ENCODE measurements around the gene PLXNA1.

The PLXNA1 gene

DNA sequence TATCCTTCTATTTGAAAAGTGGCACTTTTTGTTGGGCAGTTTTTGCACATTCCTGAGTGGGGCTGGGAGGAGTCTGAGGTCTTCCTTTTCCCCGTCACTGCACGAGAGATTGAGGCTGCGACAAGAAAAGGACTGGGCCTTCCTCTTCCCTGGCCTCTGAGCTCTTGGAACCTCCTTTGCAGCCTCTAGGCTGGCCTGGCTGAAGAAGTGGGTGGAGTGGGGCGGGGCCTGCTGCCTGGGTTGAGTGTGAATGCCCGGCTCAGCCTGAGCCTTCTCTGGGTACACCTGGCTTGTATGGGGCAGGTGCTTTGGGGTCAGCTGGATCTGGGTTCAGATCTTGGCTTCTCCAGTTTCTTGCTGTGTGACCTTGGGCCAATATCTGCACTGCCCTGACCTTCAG is 43.1 kb downstream of the PLXNA1 start:
- TF ChIP-seq, protein P1, sequence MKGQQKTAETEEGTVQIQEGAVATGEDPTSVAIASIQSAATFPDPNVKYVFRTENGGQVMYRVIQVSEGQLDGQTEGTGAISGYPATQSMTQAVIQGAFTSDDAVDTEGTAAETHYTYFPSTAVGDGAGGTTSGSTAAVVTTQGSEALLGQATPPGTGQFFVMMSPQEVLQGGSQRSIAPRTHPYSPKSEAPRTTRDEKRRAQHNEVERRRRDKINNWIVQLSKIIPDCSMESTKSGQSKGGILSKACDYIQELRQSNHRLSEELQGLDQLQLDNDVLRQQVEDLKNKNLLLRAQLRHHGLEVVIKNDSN (IDR thresholded peaks at IDR 0.05), result no peak
- no peak for TF ChIP-seq FOXM1 (IDR thresholded peaks at IDR 0.05; ENCODE audit: borderline replicate concordance, low read depth)
- TF ChIP-seq ZBTB7A (IDR thresholded peaks at IDR 0.05; ENCODE audit: low read depth), result no peak
- TF ChIP-seq EGR1 (IDR thresholded peaks at IDR 0.05), result no peak
- no peak for TF ChIP-seq NFIC (IDR thresholded peaks at IDR 0.05)
- no peak for TF ChIP-seq RAD21 (IDR thresholded peaks at IDR 0.05; ENCODE audit: low read depth)
- no peak for TF ChIP-seq CEBPB (IDR thresholded peaks at IDR 0.05)
- TF ChIP-seq TEAD4 (IDR thresholded peaks at IDR 0.05), result no peak
- TF ChIP-seq, protein P2, sequence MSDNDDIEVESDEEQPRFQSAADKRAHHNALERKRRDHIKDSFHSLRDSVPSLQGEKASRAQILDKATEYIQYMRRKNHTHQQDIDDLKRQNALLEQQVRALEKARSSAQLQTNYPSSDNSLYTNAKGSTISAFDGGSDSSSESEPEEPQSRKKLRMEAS (IDR thresholded peaks at IDR 0.05), result no peak
- TF ChIP-seq TAF1 (IDR thresholded peaks at IDR 0.05; ENCODE audit: low read depth), result no peak
- no peak for TF ChIP-seq EP300 (IDR thresholded peaks at IDR 0.05; ENCODE audit: borderline replicate concordance)
- TF ChIP-seq CREB1 (IDR thresholded peaks at IDR 0.05; ENCODE audit: low read depth), result no peak
- TF ChIP-seq, protein P3, sequence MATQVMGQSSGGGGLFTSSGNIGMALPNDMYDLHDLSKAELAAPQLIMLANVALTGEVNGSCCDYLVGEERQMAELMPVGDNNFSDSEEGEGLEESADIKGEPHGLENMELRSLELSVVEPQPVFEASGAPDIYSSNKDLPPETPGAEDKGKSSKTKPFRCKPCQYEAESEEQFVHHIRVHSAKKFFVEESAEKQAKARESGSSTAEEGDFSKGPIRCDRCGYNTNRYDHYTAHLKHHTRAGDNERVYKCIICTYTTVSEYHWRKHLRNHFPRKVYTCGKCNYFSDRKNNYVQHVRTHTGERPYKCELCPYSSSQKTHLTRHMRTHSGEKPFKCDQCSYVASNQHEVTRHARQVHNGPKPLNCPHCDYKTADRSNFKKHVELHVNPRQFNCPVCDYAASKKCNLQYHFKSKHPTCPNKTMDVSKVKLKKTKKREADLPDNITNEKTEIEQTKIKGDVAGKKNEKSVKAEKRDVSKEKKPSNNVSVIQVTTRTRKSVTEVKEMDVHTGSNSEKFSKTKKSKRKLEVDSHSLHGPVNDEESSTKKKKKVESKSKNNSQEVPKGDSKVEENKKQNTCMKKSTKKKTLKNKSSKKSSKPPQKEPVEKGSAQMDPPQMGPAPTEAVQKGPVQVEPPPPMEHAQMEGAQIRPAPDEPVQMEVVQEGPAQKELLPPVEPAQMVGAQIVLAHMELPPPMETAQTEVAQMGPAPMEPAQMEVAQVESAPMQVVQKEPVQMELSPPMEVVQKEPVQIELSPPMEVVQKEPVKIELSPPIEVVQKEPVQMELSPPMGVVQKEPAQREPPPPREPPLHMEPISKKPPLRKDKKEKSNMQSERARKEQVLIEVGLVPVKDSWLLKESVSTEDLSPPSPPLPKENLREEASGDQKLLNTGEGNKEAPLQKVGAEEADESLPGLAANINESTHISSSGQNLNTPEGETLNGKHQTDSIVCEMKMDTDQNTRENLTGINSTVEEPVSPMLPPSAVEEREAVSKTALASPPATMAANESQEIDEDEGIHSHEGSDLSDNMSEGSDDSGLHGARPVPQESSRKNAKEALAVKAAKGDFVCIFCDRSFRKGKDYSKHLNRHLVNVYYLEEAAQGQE (IDR thresholded peaks at IDR 0.05; ENCODE audit: low read depth), result no peak

DNA sequence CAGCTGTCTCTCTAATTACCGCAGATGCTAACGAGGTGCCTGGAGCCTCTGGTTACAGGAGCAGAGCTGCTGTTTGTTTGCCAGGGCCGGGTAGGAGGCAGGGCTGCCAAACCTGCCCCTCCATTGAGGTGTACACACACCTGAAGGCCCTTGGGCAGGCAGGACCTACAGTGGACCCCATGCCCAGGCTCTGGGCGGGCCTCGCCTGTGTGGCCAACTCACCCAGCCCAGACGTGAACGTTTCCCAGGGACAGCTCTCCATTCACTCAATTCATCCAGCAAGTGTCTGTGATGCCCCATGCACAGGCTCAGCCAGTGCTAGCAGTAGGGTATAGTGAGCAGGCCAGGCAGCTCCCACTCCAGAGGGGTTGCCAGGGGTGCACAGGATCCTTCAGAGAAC is 43.7 kb downstream of the PLXNA1 start:
- no peak for TF ChIP-seq TAF1 (IDR thresholded peaks at IDR 0.05; ENCODE audit: low read depth)
- TF ChIP-seq TEAD4 (IDR thresholded peaks at IDR 0.05), result no peak
- TF ChIP-seq TCF12 (IDR thresholded peaks at IDR 0.05; ENCODE audit: low read depth), result no peak
- TF ChIP-seq CEBPB (IDR thresholded peaks at IDR 0.05), result no peak
- TF ChIP-seq YY1 (IDR thresholded peaks at IDR 0.05; ENCODE audit: low read depth), result no peak
- TF ChIP-seq EGR1 (IDR thresholded peaks at IDR 0.05), result no peak
- no peak for TF ChIP-seq EP300 (IDR thresholded peaks at IDR 0.05; ENCODE audit: borderline replicate concordance)
- TF ChIP-seq, protein P1 (IDR thresholded peaks at IDR 0.05), result no peak
- no peak for TF ChIP-seq FOXM1 (IDR thresholded peaks at IDR 0.05; ENCODE audit: borderline replicate concordance, low read depth)
- TF ChIP-seq, protein P2 (IDR thresholded peaks at IDR 0.05), result no peak
- no peak for TF ChIP-seq CREB1 (IDR thresholded peaks at IDR 0.05; ENCODE audit: low read depth)

DNA sequence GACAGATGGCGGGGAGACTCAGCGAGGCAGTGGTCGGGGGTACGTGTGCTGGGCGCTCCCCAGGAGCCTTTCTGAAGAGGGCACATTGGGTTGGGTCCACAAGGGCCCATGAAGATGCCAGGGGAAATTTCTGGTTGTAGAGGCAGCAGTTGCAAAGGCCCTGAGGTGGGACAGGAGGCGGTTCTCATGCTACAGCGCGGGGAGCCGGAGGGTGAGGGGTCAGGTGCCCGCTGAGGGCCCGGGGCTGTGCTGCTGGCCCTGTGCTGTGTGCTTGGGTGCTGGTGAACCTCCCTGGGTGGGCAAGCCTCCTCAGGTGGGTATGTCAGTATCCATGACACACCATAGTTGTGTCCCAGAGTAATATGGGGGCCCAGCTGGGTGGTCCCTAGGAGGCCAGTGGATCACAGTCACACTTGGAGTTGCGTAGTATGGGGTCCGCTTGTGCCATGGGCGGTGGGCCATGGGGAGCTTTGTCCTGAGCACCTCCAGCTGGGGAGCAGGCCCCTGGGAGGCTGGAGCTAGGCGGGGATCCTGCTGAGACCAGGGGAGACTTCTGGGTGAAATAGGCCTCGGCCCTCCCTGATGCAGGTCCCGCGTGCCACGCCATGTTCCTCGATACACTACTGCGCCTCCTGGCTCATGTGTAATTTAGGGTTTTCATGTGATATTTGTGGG is 44.3 kb downstream of the PLXNA1 start:
- TF ChIP-seq YY1 (IDR thresholded peaks at IDR 0.05; ENCODE audit: low read depth) (no peak), RAD21 (IDR thresholded peaks at IDR 0.05; ENCODE audit: low read depth) (no peak), CREB1 (IDR thresholded peaks at IDR 0.05; ENCODE audit: low read depth) (no peak), EGR1 (IDR thresholded peaks at IDR 0.05) (no peak), ZBTB7A (IDR thresholded peaks at IDR 0.05; ENCODE audit: low read depth) (no peak), CEBPB (IDR thresholded peaks at IDR 0.05) (no peak), NFIC (IDR thresholded peaks at IDR 0.05) (no peak), TCF12 (IDR thresholded peaks at IDR 0.05; ENCODE audit: low read depth) (no peak), FOXM1 (IDR thresholded peaks at IDR 0.05; ENCODE audit: borderline replicate concordance, low read depth) (no peak), TAF1 (IDR thresholded peaks at IDR 0.05; ENCODE audit: low read depth) (no peak), TEAD4 (IDR thresholded peaks at IDR 0.05) (no peak), EP300 (IDR thresholded peaks at IDR 0.05; ENCODE audit: borderline replicate concordance) (no peak)
- TF ChIP-seq, protein P1 (IDR thresholded peaks at IDR 0.05), result no peak
- TF ChIP-seq, protein P3 (IDR thresholded peaks at IDR 0.05; ENCODE audit: low read depth), result no peak
- TF ChIP-seq, protein P2 (IDR thresholded peaks at IDR 0.05), result no peak

DNA sequence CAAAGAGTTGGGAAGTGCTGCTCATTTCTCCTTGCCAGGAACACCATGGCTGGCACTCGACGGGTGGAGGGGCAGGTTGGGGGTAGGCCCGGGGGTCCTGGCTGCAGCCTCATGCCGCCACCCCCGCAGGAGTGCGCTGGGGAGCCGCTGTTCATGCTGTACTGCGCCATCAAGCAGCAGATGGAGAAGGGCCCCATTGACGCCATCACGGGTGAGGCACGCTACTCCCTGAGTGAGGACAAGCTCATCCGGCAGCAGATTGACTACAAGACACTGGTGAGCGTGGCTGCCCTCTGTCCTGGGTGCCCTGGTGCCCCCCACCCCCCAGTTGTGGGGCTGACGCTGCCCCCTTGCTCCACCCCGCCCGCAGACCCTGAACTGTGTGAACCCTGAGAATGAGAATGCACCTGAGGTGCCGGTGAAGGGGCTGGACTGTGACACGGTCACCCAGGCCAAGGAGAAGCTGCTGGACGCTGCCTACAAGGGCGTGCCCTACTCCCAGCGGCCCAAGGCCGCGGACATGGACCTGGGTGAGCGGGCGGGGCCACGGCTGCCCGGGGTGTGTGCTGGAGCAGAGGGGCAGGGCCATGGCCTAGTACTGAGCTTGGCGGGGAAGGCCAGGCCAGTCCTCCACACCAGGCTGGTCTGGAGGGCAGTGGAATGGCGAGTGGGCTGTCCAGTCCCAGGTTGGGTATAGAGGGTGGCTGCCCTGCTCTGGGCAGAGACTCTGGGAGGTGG is 45.1 kb downstream of the PLXNA1 start:
- no peak for TF ChIP-seq FOXM1 (IDR thresholded peaks at IDR 0.05; ENCODE audit: borderline replicate concordance, low read depth)
- no peak for TF ChIP-seq RAD21 (IDR thresholded peaks at IDR 0.05; ENCODE audit: low read depth)
- no peak for TF ChIP-seq EGR1 (IDR thresholded peaks at IDR 0.05)
- no peak for TF ChIP-seq TAF1 (IDR thresholded peaks at IDR 0.05; ENCODE audit: low read depth)

All from Ishikawa (cell line).